A673 (cell line): Measurements from ENCODE around the gene GALNT9. TPM values are rescaled to one million over a fixed set of nuclear protein-coding genes. Genes with fewer than 3 reads are reported as not detected.

ENCODE experiments used
- BruUV-seq: library from RNA; stranded (reverse); fragments of 400-500 nt; replicated peaks from 2 replicates; lab custom pipeline; 2021; lab: Mats Ljungman, UMichigan
- CTCF ChIA-PET: fragments of 300-600 bp; sonication (Branson Sonifier 250); formaldehyde crosslinking; loops from one replicate; lab custom pipeline; 2022; ENCODE audit warnings: antibody characterized with exemption; lab: Charles Lee
- POLR2A ChIA-PET: fragments of 300-600 bp; sonication (Branson Sonifier 250); formaldehyde crosslinking; loops from one replicate; lab custom pipeline; 2022; ENCODE audit warnings: antibody characterized with exemption; ENCODE audit not compliant: low non-redundant PET; lab: Charles Lee
- DNase-seq: peaks from one replicate; pipeline ENCODE4 v3.0.0-alpha.2; 2015; ENCODE audit warnings: low spot score
- H3K27ac ChIP-seq: fragments of 200-600 bp; sonication (generic); 2 replicates; pipeline ENCODE4 v1.5.1; 2016; ENCODE audit warnings: mixed run types, low read depth, mild to moderate bottlenecking, mixed read lengths, antibody characterized with exemption, low read length; ENCODE audit not compliant: poor library complexity, severe bottlenecking
- H3K27me3 ChIP-seq: fragments of 200-600 bp; sonication (generic); replicated peaks from 2 replicates; pipeline ENCODE4 v1.6.1; 2017; ENCODE audit warnings: mixed run types, low read depth, mild to moderate bottlenecking, mixed read lengths, antibody characterized with exemption, low read length; ENCODE audit not compliant: insufficient read depth, poor library complexity
- H3K36me3 ChIP-seq: fragments of 200-600 bp; sonication (generic); 2 replicates; pipeline ENCODE4 v1.6.1; 2016; ENCODE audit warnings: mixed run types, mild to moderate bottlenecking, mixed read lengths, antibody characterized with exemption, low read length; ENCODE audit not compliant: insufficient read depth, poor library complexity, severe bottlenecking
- H3K4me1 ChIP-seq: fragments of 200-600 bp; sonication (generic); 2 replicates; pipeline ENCODE4 v1.6.1; 2017; ENCODE audit warnings: mixed run types, mild to moderate bottlenecking, mixed read lengths, antibody characterized with exemption, low read length; ENCODE audit not compliant: insufficient read depth, poor library complexity, severe bottlenecking
- H3K4me3 ChIP-seq: fragments of 200-600 bp; sonication (generic); 2 replicates; pipeline ENCODE4 v1.5.1; 2016; ENCODE audit warnings: low read depth, mixed run types, mild to moderate bottlenecking, mixed read lengths, low read length; ENCODE audit not compliant: poor library complexity, severe bottlenecking
- H3K9me3 ChIP-seq: fragments of 200-600 bp; sonication (generic); 2 replicates; pipeline ENCODE4 v1.6.1; 2016; ENCODE audit warnings: mixed run types, low read depth, mild to moderate bottlenecking, mixed read lengths, antibody characterized with exemption, low read length; ENCODE audit not compliant: poor library complexity, severe bottlenecking
- CTCF ChIP-seq: fragments of 300-800, 200-600 bp; sonication (generic); conservative IDR thresholded peaks from 2 replicates; pipeline ENCODE4 v1.5.1; 2017; ENCODE audit warnings: low read depth, mild to moderate bottlenecking, antibody characterized with exemption, low read length, moderate library complexity, mixed read lengths
- EZH2 ChIP-seq: fragments of 200-600 bp; sonication (generic); IDR thresholded peaks from 2 replicates; pipeline ENCODE4 v1.6.1; 2017; ENCODE audit warnings: borderline replicate concordance, low read depth, mild to moderate bottlenecking, mixed read lengths, antibody characterized with exemption, low read length; ENCODE audit not compliant: poor library complexity, severe bottlenecking
- intact Hi-C: fragments of 100-400 bp; cut with micrococcal nuclease; formaldehyde crosslinking; loops from one replicate; pipeline ENCODE4 v1.10.0; 2022; ENCODE audit not compliant: unreplicated experiment
- total RNA-seq: library from RNA; stranded (reverse); gene quantifications from 2 replicates; pipeline ENCODE4 v1.2.3, GENCODE V29; 2021

Gene GALNT9
- total RNA-seq, 1 experiment from 2014 or later = 7.4 TPM

DNA sequence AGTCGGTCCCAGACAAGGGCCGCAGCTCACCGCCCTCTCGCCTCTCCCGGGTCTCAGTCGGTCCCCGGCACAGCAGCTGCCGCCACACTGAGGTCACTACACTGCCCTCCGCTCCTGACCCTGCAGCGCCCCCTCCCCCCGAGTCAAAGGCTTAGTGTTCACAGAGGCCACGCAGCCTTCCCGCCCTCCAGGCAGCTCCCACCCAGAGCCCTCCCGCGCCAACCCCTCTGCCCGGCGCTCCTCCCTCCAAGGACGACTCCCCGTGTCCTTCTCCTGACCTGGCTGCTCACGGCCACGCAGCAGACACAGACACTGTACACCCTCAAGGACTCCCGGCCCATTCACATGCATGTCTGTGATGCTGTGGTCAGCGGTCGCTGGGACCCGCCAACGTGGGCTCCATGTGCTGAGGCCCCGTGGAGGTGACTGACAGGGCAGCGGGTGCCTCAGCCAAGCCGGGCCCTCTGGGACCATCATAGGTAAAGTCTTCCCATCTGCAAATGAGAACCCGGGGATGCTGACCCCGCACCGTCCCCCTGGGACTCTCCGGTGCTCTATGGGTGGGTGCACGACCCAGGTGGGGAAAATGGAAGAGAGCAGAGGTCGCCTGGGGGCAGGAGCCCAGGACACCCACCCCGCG, 16.3 kb upstream of the GALNT9 start:
- no TSS peak for BruUV-seq
- H3K4me3 ChIP-seq = no peak overlapping the region
- TF ChIP-seq EZH2 = no peak
- no peak for TF ChIP-seq CTCF
- H3K27ac ChIP-seq = no peak overlapping the region
- POLR2A ChIA-PET = no interaction called here
- H3K4me1 ChIP-seq = peaks cover 15% of the 10 kb centered on the region
- H3K9me3 ChIP-seq = no peaks in the 10 kb centered on the region
- intact Hi-C loops = no loop called here
- no peaks in the 10 kb centered on the region for H3K36me3 ChIP-seq
- CTCF ChIA-PET = no interaction called here
- DNase-seq = no peak
- H3K27me3 ChIP-seq = peaks cover 8% of the 10 kb centered on the region

DNA sequence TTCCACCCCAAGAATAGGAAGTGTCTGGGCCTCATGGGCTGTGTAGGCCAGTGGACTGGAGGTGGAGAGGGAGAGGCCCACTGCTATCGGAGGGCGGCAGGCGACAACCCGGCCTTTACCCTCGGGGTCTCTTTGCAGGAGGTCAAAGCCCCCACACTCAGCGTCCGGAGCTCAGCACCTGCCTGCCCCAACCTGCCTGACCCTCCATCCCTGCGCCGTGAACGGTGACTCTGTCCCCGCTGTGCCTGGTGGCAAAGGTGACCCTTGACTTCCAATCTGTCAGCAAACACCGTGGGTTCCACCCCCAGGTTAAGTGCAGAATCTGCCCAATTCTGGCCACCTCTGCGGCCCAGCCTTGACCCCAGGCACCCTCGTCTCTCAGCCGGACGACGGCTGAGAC, 15.7 kb upstream of the GALNT9 start:
- Histone ChIP-seq H3K4me1 (peaks cover 15% of the 10 kb centered on the region), H3K27me3 (peaks cover 8% of the 10 kb centered on the region), H3K27ac (no peak overlapping the region), H3K9me3 (no peaks in the 10 kb centered on the region), H3K4me3 (no peak overlapping the region), H3K36me3 (no peaks in the 10 kb centered on the region)
- TF ChIP-seq CTCF (no peak), EZH2 (no peak)
- POLR2A ChIA-PET = no interaction called here
- intact Hi-C loops = no loop called here
- DNase-seq = no peak
- CTCF ChIA-PET = interaction anchor here (0.6 kb wide), 1 partner anchor 218 kb away, joined by 5 read pairs; no protein-coding TSS in a partner anchor
- no TSS peak for BruUV-seq

DNA sequence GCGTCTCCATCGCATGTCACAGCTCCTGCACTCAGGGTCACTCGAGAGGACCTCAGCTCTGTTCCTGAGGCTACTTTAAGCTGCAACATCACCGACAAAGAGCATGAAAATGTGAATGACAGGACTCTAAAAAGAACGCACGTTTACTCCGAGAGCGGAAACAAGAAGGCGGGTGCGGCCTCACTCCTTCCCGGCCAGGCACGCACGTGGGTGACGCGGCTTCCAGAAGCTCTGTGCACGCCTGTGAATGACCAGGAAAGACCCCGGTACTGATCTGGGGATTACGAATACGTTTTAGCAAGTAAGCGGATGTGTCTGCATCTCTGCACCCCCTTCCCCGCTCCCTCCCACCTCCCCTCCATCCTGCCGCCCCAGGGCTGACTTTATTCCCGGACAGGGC, 15.2 kb upstream of the GALNT9 start:
- Histone ChIP-seq H3K9me3 (no peaks in the 10 kb centered on the region), H3K4me3 (no peak overlapping the region), H3K36me3 (no peaks in the 10 kb centered on the region), H3K27ac (no peak overlapping the region), H3K4me1 (peaks cover 15% of the 10 kb centered on the region), H3K27me3 (peaks cover 8% of the 10 kb centered on the region)
- DNase-seq = no peak
- CTCF ChIA-PET = interaction anchor here (0.6 kb wide), 1 partner anchor 219 kb away, joined by 5 read pairs; no protein-coding TSS in a partner anchor
- no TSS peak for BruUV-seq
- POLR2A ChIA-PET = no interaction called here
- TF ChIP-seq EZH2 = no peak
- intact Hi-C loops = no loop called here

DNA sequence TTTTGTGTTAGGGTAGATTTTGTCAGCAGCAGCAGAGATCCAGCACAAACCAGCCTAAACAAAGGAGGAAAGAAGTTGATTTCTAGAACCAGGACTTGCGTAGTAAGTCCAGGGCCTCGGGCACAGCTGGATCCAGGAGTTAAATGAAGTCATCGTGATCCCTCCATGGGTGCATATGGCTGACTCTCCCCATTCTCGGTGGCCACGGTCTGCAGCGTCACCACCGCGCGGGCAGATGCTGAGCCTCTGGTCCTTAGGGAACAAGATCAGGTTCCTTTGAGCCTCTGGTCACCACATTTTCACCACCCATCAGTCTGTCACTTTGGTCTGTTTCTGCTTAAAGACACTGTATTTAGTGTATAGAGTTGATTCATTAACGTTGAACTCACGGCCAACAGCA, 14.8 kb upstream of the GALNT9 start:
- H3K27ac ChIP-seq = no peak overlapping the region
- POLR2A ChIA-PET = no interaction called here
- peaks cover 15% of the 10 kb centered on the region for H3K4me1 ChIP-seq
- no peaks in the 10 kb centered on the region for H3K36me3 ChIP-seq
- TF ChIP-seq EZH2 (no peak), CTCF (no peak)
- no peak overlapping the region for H3K4me3 ChIP-seq
- intact Hi-C loops = no loop called here
- BruUV-seq = no TSS peak
- CTCF ChIA-PET = no interaction called here
- H3K27me3 ChIP-seq = peaks cover 8% of the 10 kb centered on the region
- H3K9me3 ChIP-seq = no peaks in the 10 kb centered on the region
- DNase-seq = no peak
